Natural killer cell (primary cell): ENCODE measurements around the gene EME1. TPM values are rescaled to one million over a fixed set of nuclear protein-coding genes. Genes with fewer than 3 reads are reported as not detected.

ENCODE experiments used
- ATAC-seq, 3 donors: fragments of 150-1000 bp in 2 of 3; fragments of 200-7000 bp in 1 of 3; cut with Tn5 transposase; 1 replicate in 1 of 3; 2 replicates in 2 of 3; pipeline ENCODE4 v1.10.0; 2021; ENCODE audit warnings: mild to moderate bottlenecking in 2 of 3, moderate library complexity in 2 of 3
- DNase-seq, 2 donors: peaks; one replicate each; pipeline versions ENCODE4 v3.0.0 to v3.0.0-alpha.2; 2013 to 2021; ENCODE audit warnings: mixed read lengths in 1 of 2
- H3K27ac ChIP-seq: one replicate; pipeline ENCODE4 v1.5.1; 2013; ENCODE audit warnings: mild to moderate bottlenecking, low read length
- H3K27me3 ChIP-seq: one replicate; pipeline ENCODE4 v1.6.1; 2013; ENCODE audit warnings: low read length; ENCODE audit not compliant: control insufficient read depth, insufficient read depth
- H3K36me3 ChIP-seq: one replicate; pipeline ENCODE4 v1.6.1; 2013; ENCODE audit warnings: low read length; ENCODE audit not compliant: control insufficient read depth, insufficient read depth
- H3K4me1 ChIP-seq: one replicate; pipeline ENCODE4 v1.6.1; 2013; ENCODE audit warnings: low read length; ENCODE audit not compliant: control insufficient read depth, insufficient read depth
- H3K4me3 ChIP-seq: one replicate; pipeline ENCODE4 v1.5.1; 2013; ENCODE audit warnings: low read length
- H3K9me3 ChIP-seq: one replicate; pipeline ENCODE4 v1.6.1; 2013; ENCODE audit warnings: low read length; ENCODE audit not compliant: control insufficient read depth, insufficient read depth
- H3K27ac Mint-ChIP-seq, 2 donors: one replicate each; pipeline ENCODE4 v1.8.0; 2022; ENCODE audit warnings: mild to moderate bottlenecking in 2 of 2, mixed read lengths in 2 of 2, moderate library complexity in 1 of 2
- H3K27me3 Mint-ChIP-seq, 2 donors: one replicate each; pipeline ENCODE4 v1.8.0; 2022; ENCODE audit warnings: low read depth in 2 of 2, mixed read lengths in 2 of 2
- H3K36me3 Mint-ChIP-seq: one replicate; pipeline ENCODE4 v1.8.0; 2022; ENCODE audit warnings: mixed read lengths
- H3K4me1 Mint-ChIP-seq, 2 donors: one replicate each; pipeline ENCODE4 v1.8.0; 2022; ENCODE audit warnings: mixed read lengths in 2 of 2
- H3K4me3 Mint-ChIP-seq: one replicate; pipeline ENCODE4 v1.8.0; 2022; ENCODE audit warnings: mild to moderate bottlenecking, moderate library complexity, mixed read lengths
- H3K9me3 Mint-ChIP-seq, 2 donors: one replicate each; pipeline ENCODE4 v1.8.0; 2022; ENCODE audit warnings: mixed read lengths in 2 of 2
- whole genome bisulfite sequencing: methylation state at CpG from one replicate; pipeline ENCODE4 v1.1.7; 2013; ENCODE audit warnings: missing lambda C conversion rate; ENCODE audit not compliant: insufficient coverage; 5-methylcytosine and 5-hydroxymethylcytosine counted together
- intact Hi-C: fragments of 100-400 bp; cut with micrococcal nuclease; formaldehyde crosslinking; loops from one replicate; pipeline ENCODE4 v1.14.2; 2022
- total RNA-seq, 4 donors: library from RNA; stranded (reverse); fragments of 120-200 nt in 1 of 4; gene quantifications; one replicate each; pipeline versions ENCODE4 v1.2.3 to v1.2.4, GENCODE V29; 2013 to 2022
- TF ChIP-seq, protein P1 (sequence below): fragments of 200-600 bp; IDR thresholded peaks from one replicate; pipeline ENCODE4 v1.8.0; 2022; ENCODE audit warnings: antibody characterized with exemption

The EME1 gene
- total RNA-seq, 3 donors from 2014 or later (not counting 1 experiment from before 2014, with no cell fraction given) = 2.4 to 3.2 (median 2.9) TPM

DNA sequence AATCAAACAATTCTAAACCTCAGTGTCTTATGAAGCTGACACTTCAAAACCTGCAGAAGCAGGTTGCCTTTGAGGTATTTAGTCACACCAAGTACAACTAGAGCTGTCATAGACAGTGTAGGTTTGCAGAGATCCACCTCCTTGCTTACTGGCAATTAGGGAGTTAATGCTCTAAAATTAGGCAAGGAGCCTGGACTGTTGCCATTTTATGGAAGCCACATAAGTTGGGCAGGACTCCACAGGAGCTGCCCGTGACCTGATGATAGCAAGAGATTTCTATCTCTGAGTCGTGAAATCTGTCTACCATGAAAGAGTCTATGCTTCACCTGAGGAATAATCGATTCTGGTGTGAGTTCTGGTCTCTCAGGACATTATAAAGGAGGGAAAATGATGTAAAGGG is 8.9 kb downstream of the EME1 start:
- H3K4me1 ChIP-seq = no peaks in the 10 kb centered on the region
- no peak overlapping the region for H3K27ac ChIP-seq
- DNase-seq (no peak), ATAC-seq (no peak)
- no peak overlapping the region for H3K27ac Mint-ChIP-seq
- no peaks in the 10 kb centered on the region for H3K9me3 Mint-ChIP-seq
- no peak overlapping the region for H3K4me3 Mint-ChIP-seq
- TF ChIP-seq, protein P1, sequence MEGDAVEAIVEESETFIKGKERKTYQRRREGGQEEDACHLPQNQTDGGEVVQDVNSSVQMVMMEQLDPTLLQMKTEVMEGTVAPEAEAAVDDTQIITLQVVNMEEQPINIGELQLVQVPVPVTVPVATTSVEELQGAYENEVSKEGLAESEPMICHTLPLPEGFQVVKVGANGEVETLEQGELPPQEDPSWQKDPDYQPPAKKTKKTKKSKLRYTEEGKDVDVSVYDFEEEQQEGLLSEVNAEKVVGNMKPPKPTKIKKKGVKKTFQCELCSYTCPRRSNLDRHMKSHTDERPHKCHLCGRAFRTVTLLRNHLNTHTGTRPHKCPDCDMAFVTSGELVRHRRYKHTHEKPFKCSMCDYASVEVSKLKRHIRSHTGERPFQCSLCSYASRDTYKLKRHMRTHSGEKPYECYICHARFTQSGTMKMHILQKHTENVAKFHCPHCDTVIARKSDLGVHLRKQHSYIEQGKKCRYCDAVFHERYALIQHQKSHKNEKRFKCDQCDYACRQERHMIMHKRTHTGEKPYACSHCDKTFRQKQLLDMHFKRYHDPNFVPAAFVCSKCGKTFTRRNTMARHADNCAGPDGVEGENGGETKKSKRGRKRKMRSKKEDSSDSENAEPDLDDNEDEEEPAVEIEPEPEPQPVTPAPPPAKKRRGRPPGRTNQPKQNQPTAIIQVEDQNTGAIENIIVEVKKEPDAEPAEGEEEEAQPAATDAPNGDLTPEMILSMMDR = no peak
- no peaks in the 10 kb centered on the region for H3K9me3 ChIP-seq
- H3K4me3 ChIP-seq = no peak overlapping the region
- H3K27me3 ChIP-seq = no peaks in the 10 kb centered on the region
- H3K36me3 Mint-ChIP-seq = peaks cover 17% of the 10 kb centered on the region
- H3K36me3 ChIP-seq = peaks cover 64% of the 10 kb centered on the region
- H3K27me3 Mint-ChIP-seq = no peaks in the 10 kb centered on the region
- H3K4me1 Mint-ChIP-seq = peaks cover 5 to 6% of the 10 kb centered on the region in 2 donors
- intact Hi-C loops = no loop called here
- 79% methylated on average over 3 of the region's 3 CpGs for WGBS

DNA sequence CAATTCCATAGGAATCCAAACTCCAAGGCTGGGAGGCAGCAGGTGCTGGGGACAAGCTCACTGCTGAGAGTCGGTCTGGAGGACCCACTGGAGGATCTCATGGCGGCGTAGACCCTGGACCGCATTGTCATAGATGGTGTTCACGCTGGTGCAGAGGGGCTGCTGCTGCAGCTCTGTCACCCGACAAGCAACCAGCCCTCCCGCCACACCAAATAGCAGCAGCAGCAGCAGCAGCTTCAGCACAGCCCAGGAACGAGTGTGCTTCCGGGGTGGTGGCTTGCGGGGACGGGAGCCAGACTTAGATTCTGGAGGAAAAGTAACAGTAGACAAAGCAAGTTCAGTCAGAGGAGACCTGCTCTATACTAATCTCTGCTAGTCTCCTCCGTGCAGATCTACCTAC is 9.9 kb downstream of the EME1 start:
- WGBS = over 99% methylated on average over 12 of the region's 12 CpGs
- Histone ChIP-seq H3K9me3 (no peaks in the 10 kb centered on the region), H3K27me3 (no peaks in the 10 kb centered on the region), H3K4me1 (no peaks in the 10 kb centered on the region), H3K27ac (no peak overlapping the region), H3K4me3 (no peak overlapping the region), H3K36me3 (peaks cover 73% of the 10 kb centered on the region)
- Mint-ChIP-seq H3K27me3 (no peaks in the 10 kb centered on the region), H3K27ac (no peak overlapping the region), H3K9me3 (no peaks in the 10 kb centered on the region), H3K4me3 (no peak overlapping the region), H3K4me1 (peaks cover 12 to 13% of the 10 kb centered on the region in 2 donors), H3K36me3 (peaks cover 27% of the 10 kb centered on the region)
- no peak for ATAC-seq
- intact Hi-C loops = no loop called here
- TF ChIP-seq, protein P1 = no peak
- no peak for DNase-seq

DNA sequence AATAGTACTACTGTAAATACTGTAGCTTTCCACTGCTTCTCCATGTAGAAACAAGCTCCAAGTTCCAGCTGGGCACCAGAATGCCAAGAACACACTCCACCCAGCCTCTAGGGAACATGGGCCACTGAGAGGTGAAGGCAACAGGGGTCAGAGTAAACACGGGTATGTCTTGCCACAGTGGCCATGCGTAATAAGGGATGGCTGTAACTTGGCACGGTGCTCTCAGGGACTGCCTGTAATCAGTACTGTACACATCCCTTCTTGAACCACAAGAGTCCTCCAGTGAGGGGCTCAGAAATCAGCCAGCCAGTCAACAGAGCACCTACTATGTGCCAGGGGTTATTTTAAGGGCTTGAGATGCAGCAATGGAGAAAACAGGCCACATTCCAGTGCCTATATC is 13.5 kb downstream of the EME1 start:
- no peak overlapping the region for H3K4me3 Mint-ChIP-seq
- peak overlapping the region in 1 of 2 donors; percentile 23 for H3K27ac Mint-ChIP-seq
- TF ChIP-seq, protein P1 = no peak
- no peak for ATAC-seq
- intact Hi-C loops = no loop called here
- peaks cover 12 to 16% of the 10 kb centered on the region in 2 donors for H3K4me1 Mint-ChIP-seq
- Histone ChIP-seq H3K9me3 (no peaks in the 10 kb centered on the region), H3K27ac (no peak overlapping the region), H3K27me3 (no peaks in the 10 kb centered on the region), H3K36me3 (peaks cover 94% of the 10 kb centered on the region), H3K4me1 (no peaks in the 10 kb centered on the region), H3K4me3 (no peak overlapping the region)
- DNase-seq = no peak
- H3K27me3 Mint-ChIP-seq = no peaks in the 10 kb centered on the region
- 91% methylated on average over 3 of the region's 3 CpGs for WGBS
- H3K36me3 Mint-ChIP-seq = peaks cover 31% of the 10 kb centered on the region
- H3K9me3 Mint-ChIP-seq = no peaks in the 10 kb centered on the region

DNA sequence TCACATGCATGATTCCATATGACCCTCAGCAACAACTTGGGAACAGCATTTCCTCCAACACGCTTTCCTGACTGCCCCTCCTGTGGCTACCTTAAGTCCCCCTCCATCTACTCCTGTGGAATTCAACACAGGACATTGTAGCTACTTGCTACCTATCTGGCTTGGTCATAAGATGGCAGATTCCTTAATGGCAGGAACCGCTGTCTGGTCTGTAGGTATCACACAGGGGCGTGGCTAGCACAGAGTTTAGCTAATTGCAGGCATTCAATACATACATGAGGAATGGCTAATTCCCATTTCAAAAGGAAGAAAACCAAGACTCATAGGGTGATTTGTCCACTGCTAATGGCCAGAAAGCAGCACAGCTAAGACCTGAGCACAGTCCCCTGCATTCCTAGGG is 15.7 kb downstream of the EME1 start:
- H3K27ac Mint-ChIP-seq = no peak overlapping the region
- no peaks in the 10 kb centered on the region for H3K9me3 Mint-ChIP-seq
- H3K4me1 ChIP-seq = no peaks in the 10 kb centered on the region
- H3K27me3 ChIP-seq = no peaks in the 10 kb centered on the region
- peaks cover 41% of the 10 kb centered on the region for H3K36me3 Mint-ChIP-seq
- no peak overlapping the region for H3K4me3 ChIP-seq
- H3K4me3 Mint-ChIP-seq = no peak overlapping the region
- ATAC-seq = no peak
- no peak for DNase-seq
- peaks cover 19 to 26% of the 10 kb centered on the region in 2 donors for H3K4me1 Mint-ChIP-seq
- intact Hi-C loops = no loop called here
- H3K36me3 ChIP-seq = peaks cover 94% of the 10 kb centered on the region
- no peak overlapping the region for H3K27ac ChIP-seq
- H3K9me3 ChIP-seq = no peaks in the 10 kb centered on the region
- WGBS = 96% methylated on average over 3 of the region's 3 CpGs
- no peaks in the 10 kb centered on the region for H3K27me3 Mint-ChIP-seq
- TF ChIP-seq, protein P1 = no peak
